Stimulated activated CD8-positive, alpha-beta memory T cell treated with anti-CD3 and anti-CD28 coated beads, Interleukin-7, amount 100 ng/mL, for 4 hours (primary cell): ENCODE measurements around the gene TUBGCP6.

Experiments used
- DNase-seq, 2 donors: peaks; one replicate each; pipeline ENCODE4 v3.0.0-alpha.2; 2020; ENCODE audit warnings: low read depth in 2 of 2

The TUBGCP6 gene

GRCh38 chr22:50226063-50226874 is 18.6 kb downstream of the TUBGCP6 start:
- no peak for DNase-seq

- no peak for DNase-seq
These were observed 19.4 kb downstream of the TUBGCP6 start for GRCh38 chr22:50225200-50225969.

GRCh38 chr22:50224071-50224470 is 20.8 kb downstream of the TUBGCP6 start:
- no peak for DNase-seq

GRCh38 chr22:50222508-50222907 is 22.3 kb downstream of the TUBGCP6 start:
- DNase-seq: no peak

- no peak for DNase-seq
These were observed 23.2 kb downstream of the TUBGCP6 start for GRCh38 chr22:50221410-50222300.

GRCh38 chr22:50220603-50221409 is 24.0 kb downstream of the TUBGCP6 start:
- no peak for DNase-seq

GRCh38 chr22:50219800-50220602 is 24.8 kb downstream of the TUBGCP6 start:
- no peak for DNase-seq

- DNase-seq: no peak
These were observed 25.7 kb downstream of the TUBGCP6 start for GRCh38 chr22:50218996-50219727.

GRCh38 chr22:50218153-50218995 is 26.4 kb downstream of the TUBGCP6 start:
- DNase-seq: no peak

GRCh38 chr22:50217543-50218152 is 27.2 kb downstream of the TUBGCP6 start:
- no peak for DNase-seq

- DNase-seq: no peak
These were observed 27.9 kb downstream of the TUBGCP6 start for GRCh38 chr22:50216684-50217520.

- no peak for DNase-seq
These were observed 28.7 kb downstream of the TUBGCP6 start for GRCh38 chr22:50216055-50216683.

- no peak for DNase-seq
These were observed 29.3 kb downstream of the TUBGCP6 start for GRCh38 chr22:50215297-50216054.

- DNase-seq: no peak
These were observed 31.6 kb downstream of the TUBGCP6 start for GRCh38 chr22:50213263-50213662.

GRCh38 chr22:50211147-50211546 is 33.7 kb downstream of the TUBGCP6 start:
- DNase-seq: no peak
